HG03175 (cell line): Measurements from ENCODE around the gene GRK3.
"Not testable (repeated sequence)": the region's sequence is repeated elsewhere in the genome, so short reads cannot be mapped to it uniquely, and the experiment has no call there.

Experiments
- ATAC-seq: cut with Tn5 transposase; IDR thresholded peaks from one replicate; pipeline ENCODE4 v1.9.1; 2021; ENCODE audit warnings: mild to moderate bottlenecking, moderate library complexity; ENCODE audit not compliant: unreplicated experiment

GRK3 gene

GRCh38 chr22:25623851-25624250 is 59.4 kb downstream of the GRK3 start:
- no peak for ATAC-seq

- ATAC-seq = no peak
Measured at GRCh38 chr22:25624476-25624875, 60.0 kb downstream of the GRK3 start.

DNA sequence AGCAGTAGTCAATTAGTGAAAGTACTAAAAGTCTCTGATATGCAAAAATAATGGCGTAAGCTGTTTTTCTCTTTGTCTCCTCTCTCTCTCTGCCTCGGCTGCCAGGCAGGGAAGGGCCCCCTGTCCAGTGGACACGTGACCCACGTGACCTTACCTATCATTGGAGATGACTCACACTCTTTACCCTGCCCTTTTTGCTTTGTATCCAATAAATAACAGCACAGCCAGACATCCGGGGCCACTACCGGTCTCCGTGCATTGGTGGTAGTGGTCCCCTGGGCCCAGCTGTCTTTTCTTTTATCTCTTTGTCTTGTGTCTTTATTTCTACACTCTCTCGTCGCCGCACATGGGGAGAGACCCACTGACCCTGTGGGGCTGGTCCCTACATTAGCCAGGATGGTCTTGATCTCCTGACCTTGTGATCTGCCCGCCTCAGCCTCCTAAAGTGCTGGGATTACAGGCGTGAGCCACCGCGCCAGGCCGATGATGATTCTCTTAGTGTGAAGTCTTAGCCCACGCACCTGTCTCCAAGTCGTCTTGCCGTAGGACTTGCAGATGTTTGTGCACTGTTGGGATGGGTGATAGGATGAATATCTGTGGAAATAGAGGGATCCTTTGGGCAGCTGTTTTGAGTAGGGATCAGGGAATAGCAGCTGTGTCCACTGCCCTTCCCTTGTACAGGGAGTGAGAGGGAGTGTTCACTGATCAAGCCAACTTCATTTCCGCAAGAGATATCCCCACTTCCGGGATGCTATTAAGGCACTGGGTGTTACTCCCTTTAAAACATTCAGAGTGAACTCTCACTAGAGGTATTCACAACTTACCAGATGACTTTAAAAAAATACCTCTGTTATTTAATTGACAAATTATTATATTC is 61.5 kb downstream of the GRK3 start:
- not testable (repeated sequence) for ATAC-seq

DNA sequence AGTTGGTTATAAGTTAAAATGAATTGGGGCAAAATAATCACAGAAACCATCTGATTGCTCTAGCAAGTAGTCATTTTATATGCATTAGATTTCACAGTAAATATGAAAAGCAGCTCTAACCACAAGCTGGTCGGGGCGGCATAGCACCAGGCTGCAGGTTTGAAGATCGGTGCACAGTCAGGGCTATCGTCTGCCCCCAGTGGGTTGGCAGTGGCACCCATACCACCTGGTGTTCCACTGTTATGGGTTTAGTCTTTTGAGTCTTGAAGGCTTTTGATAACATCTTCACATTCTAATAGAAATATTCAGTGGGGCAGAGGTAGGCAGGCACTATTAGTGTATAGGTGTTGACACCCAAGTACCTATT is 62.1 kb downstream of the GRK3 start:
- ATAC-seq = no peak

GRCh38 chr22:25627271-25627852 is 62.9 kb downstream of the GRK3 start:
- ATAC-seq = no peak

DNA sequence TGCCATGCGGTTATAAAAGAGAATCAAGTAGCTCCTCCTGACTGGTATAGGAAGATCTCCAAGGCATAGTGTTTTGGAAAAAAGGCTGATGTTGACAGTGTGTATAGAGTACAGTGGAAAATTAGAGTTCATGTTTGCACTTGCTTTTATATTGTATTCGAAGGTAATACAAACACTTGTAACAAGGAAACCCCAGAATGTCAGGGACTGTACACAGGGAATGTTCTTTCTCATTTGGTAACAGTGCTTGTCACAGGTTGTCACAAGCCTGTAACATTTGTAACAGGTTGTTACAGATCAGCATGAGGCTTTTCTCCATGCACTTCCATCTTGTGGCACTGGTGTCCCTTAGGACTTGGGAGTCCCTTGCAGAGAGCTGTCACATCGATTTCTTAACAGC is 64.0 kb downstream of the GRK3 start:
- ATAC-seq = no peak

- ATAC-seq = no peak
Measured at GRCh38 chr22:25629613-25630012, 65.1 kb downstream of the GRK3 start.

DNA sequence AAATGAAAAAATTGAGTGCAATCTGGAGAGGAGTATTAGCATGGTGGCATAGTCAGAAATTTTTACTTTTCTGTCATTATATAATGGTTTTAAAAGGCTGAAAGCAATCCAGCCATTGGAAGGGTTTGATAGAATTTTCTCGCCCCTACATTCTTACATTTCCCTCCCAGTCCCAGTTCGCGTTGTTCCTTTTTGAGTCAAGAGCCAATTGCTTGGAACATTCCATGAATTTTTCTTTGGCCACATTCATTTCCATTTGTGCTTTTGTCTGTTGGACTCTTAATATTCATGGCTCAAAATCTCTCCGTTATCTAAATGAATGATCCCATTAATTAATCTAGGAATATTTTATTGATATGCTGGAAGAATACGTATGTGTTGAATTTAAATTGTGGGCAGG is 66.0 kb downstream of the GRK3 start:
- no peak for ATAC-seq

DNA sequence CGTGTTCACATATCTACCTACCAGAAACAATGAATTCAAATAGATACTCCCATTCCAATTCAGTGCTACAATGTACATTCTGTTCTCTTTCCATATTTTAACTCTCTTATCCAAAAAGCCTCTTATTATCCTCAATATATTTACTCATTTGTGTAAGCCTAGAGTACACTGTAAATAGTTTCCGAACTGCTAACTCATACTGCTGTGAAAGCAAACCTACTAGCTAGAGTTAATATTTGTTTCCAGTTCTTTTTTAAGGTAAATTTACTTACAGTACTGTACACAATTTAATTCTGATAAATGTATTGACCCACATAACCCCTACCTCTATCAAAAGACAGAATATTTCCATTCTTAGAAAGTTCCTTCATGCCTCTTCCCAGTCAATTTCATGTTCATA is 71.8 kb downstream of the GRK3 start:
- no peak for ATAC-seq

DNA sequence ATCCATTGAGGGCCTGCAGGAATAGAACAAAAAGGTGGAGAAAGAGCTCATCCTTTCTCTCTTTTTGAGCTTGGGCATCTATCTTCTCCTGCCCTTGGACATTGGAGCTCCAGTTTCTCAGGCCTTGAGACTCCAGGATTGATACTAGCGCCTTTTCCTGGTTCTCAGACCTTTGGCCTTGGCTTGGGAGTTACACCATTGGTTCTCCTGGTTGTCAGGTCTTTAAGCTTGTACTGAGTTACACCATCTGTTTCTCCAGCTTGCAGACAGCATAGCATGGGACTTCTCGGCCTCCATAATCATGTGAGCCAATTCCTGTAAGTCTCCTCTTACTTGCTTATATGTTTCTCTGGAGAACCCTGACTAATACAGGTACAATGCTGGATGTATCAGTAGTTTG is 72.6 kb downstream of the GRK3 start:
- no peak for ATAC-seq

DNA sequence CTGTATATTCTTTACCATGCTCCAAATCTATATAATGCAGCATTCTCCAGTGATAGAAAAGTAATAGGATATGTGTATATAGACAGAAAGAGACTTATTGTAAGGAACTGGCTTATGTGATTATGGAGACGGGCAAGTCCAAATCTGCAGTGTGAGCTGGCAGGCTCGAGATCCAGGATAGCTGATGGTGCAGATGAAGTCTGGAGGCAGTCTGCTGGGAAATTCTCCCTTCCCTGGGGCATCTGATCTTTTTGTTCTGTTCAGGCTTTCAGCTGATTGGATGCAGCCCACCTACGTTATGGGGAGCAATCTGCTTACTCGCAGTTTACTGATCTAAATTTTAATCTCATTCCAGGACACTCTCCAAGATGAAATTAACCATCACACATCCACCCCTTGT is 73.2 kb downstream of the GRK3 start:
- ATAC-seq = no peak

- ATAC-seq = no peak
Measured at GRCh38 chr22:25638638-25639037, 74.2 kb downstream of the GRK3 start.

DNA sequence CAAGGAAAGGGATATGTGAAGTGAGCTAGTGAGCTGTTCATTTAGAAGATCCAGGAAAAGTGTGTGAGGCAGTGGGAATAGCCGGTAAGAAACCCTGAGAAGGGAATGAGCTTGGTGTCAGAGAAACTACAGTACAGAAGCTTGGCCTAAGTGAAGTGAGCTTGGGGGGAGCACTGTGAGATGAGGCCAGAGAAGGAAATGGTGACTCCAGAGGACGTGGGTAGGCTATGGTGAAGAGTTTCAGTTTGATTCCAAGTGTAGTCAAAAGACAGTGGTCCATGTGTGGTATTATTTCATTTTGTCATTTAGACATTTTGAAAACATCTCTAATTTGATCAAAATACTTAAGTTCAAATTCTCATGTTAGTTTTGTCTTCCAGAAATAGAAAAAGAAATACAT is 77.2 kb downstream of the GRK3 start:
- ATAC-seq = no peak

GRCh38 chr22:25643232-25644000 is 78.9 kb downstream of the GRK3 start:
- no peak for ATAC-seq

DNA sequence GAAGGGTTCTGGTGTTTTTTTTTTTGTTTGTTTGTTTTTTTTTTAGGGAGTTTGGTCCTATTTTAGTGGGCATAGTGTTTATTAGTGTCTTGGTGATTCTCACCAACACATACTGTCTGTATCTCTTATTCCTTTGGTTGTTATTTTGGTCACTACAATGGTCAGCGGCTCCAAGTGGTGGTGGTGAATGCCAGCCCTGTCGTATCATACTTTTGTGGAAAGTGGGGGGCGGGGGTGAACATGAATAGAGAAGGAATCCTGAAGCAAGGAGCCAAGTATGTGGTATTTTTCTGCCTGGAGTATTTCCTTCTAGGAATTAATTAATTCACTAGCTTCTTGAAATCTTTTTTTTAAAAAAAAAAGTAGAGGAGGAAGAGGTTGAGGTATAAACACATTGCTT is 79.6 kb downstream of the GRK3 start:
- ATAC-seq = no peak

GRCh38 chr22:25645266-25645665 is 80.8 kb downstream of the GRK3 start:
- ATAC-seq = no peak

DNA sequence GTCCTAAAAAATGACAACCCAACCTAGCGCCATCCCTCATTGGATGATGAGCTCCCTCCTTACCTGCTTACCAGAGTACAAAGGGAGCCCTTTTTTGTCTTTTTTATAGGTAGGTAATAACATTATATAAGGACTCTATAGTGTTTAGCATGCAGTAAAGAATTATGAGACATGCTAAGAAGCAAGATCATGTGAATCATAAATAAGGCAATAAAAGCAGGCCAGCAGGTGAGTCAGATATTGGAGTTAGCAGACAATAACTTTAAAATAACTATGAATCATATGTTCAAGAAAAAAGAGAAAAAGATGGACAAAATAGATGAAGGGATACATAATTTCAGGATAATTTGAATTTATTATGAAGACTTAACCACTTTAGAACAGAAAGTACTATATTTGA is 81.5 kb downstream of the GRK3 start:
- ATAC-seq = no peak

GRCh38 chr22:25650833-25651232 is 86.4 kb downstream of the GRK3 start:
- ATAC-seq = no peak

DNA sequence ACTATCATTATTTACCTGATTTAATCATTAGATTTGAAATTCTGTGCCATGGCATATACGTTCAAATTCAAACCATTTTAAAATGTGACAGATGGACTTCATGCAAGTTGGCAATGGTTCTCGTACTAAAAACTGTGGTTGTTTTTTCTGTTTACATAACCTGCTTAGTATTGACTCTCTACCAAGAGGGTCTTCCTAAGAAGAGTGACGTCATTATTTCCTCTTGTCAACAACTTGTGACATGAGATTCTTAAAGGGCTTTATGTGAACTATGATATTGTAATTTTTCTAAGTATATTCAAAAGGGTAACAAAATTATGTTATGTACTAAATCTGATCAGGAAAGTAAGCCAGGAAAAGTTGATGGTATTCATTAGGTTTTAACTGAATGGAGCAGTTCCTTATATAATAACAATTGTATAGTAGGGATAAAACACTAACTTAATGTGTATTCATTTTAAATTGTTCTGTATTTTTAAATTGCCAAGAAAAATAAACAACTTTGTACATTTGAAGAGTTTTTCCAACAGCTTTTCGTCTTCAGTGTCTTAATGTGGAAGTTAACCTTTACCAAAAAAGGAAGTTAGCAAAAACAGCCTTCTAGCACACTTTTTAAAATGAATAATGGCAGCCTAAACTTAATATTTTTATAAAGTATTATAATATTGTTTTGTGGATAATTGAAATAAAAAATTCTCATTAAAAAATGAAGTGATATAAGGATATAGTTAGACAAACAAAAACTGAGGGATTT is 87.0 kb downstream of the GRK3 start:
- ATAC-seq = no peak

- no peak for ATAC-seq
Measured at GRCh38 chr22:25654676-25655075, 90.2 kb downstream of the GRK3 start.

DNA sequence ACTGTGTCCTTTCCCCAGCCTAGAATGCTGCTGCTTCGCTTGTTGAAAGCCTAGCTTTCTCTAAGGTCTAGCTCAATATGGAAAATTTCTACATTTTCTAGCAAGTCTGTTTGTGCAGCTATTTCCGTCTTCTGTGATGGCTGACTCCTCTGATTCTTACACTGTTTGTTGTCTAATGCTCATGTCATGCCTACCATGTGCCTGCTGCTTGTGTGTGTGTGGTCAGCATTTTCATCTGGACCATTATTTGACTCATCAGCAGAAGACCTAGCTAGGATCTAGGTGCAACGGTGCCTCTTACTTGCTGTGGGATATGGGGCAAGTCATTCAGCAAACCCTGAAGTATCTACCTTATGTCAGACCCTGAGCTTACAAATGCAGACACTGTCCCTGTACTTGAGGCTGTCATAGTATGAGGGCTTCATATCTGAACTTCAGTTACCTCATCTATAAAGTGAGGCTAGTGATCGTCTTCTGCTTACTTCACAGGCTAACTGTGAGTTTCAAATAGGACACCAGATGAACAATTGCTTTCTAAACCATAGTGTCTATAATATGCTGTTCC is 91.0 kb downstream of the GRK3 start:
- ATAC-seq = no peak
